Cerebellar cortex (tissue), 1 donor: ENCODE results near the gene PHLDA3.

Experiments
- DNase-seq: peaks from one replicate; pipeline ENCODE4 v3.0.0-alpha.2; 2015; ENCODE audit warnings: low spot score

The PHLDA3 gene

DNA sequence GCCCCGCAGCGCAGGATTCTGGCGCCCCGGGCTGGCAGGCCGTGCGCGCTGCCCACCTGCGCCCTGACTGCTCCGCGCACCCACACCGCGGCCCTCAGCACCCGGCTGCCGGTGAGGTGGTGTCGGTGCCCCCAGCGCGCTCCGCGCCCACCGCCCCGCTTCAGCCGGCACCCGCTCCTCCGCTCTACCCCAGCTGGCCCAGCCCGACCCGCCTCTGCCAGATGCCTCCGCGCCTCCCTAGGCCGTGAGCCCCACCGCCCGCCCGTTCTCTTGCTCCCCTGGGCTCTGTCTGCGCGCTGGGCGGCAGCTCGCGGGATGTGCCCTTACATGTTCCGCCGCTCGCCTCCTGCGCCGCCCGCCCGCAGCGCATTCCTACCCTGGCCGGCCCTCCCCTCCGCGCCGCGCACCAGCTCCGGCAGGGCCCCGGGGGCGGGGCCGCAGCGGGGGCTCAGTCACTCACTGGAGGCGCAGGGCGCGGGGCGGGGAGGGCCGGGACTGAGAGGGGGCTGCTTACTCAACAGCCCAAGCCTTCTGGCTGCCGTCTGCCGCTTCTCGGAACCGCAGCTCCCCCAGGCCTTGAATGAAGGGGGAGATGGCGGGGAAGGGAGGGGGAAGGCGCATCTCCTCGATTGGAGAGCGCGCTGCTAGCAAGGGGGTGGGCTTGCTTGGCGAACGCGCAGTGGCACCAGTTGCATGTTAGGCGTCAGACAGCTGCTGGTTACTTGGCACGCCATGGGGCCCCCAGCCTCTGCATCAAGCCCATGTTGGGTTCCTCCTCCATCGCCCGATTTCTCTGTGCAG is at the start of gene PHLDA3:
Gene PHLDA3 (minus strand): TSS at position 345 of the 801 bp plus-strand sequence. CDS start 402 bp downstream, outside the sequence.
- DNase-seq: peak; percentile 71

DNA sequence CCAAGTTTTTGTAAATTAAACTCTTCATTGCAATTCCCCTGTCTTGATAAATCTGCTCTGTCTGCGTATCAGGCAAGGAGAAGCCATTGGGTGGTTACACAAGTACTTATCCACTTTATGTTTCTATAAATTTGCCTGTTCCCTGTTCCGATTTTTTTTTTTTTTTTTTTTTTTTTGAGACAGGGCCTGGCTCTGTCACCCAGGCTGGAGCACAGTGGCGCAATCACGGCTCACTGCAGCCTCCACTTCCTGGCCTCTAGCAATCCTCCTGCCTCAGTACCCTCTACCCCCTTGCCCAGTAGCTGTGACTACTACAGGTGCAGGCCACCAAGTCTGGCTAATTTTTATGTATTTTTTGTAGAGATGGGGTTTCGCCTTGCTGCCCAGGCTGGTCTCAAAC is 49.1 kb upstream of the PHLDA3 start:
- no peak for DNase-seq

DNA sequence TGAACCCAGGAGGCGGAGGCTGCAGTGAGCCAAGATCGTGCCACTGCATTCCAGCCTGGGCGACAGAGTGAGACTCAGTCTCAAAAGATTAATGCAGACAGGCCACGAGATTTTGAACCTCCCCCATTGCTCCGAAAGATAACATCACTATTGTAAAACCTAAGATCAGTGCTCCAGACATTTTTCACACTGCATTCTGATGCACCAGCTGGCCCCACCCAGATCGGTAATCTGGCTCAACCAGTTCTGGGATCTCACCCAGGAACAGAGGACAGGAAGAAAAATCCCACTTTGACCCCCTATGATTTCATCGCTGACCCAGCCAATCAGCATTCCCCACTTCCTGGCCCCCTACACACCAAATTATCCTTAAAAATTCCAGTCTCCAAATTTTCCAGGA is 48.6 kb upstream of the PHLDA3 start:
- DNase-seq: no peak

- no peak for DNase-seq
Measured at GRCh38 chr1:201516511-201517127, 47.6 kb upstream of the PHLDA3 start.

DNA sequence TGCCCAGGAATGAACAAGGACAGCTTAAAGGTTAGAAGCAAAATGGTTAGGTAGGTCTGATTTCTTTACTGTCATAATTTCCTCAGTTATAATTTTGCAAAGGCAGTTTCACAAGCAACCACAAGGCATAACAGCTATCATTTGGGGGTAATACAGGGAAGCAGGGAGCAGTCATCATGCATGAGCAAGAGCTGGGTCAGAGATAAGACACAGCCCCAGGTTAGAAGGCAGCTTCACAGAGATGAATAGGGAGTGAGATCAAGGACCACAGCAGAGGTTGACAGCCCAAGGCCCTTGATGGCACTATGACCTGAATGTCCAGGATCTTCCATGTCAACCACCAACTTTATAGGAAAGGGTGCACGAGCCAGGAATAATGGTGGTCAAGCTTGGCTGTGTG is 46.9 kb upstream of the PHLDA3 start:
- DNase-seq: no peak

GRCh38 chr1:201515062-201515750 is 46.2 kb upstream of the PHLDA3 start:
- DNase-seq: no peak

- DNase-seq: no peak
Measured at GRCh38 chr1:201514466-201514865, 45.5 kb upstream of the PHLDA3 start.

- DNase-seq: no peak
Measured at GRCh38 chr1:201513498-201514243, 44.7 kb upstream of the PHLDA3 start.

GRCh38 chr1:201511941-201512539 is 43.1 kb upstream of the PHLDA3 start:
- peak; percentile 55 for DNase-seq

DNA sequence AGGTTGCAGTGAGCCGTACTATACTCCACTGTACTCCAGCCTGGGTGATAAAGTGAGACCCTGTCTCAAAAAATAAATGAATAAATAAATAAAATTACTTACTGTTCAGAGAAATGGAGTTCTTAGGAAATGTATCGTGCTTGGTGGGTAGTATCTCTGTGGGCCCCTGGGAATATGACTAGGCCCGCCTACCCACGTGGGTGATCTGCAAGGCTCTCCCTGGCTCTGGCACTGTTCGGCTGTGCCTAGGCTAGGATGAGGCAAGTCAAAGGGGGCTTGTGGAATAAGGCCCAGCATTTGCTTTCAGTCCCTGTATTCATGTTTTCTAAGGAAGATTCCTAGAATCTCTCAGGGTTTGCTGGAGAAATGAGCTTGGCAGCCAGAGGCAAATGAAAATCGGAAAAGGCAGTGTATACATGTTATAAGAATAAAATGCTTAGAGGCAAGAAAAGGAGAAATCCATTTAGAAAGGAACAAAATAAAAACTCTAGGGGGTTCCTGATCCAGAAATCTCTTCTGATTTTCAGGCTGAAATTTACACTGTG is 42.5 kb upstream of the PHLDA3 start:
- no peak for DNase-seq

DNA sequence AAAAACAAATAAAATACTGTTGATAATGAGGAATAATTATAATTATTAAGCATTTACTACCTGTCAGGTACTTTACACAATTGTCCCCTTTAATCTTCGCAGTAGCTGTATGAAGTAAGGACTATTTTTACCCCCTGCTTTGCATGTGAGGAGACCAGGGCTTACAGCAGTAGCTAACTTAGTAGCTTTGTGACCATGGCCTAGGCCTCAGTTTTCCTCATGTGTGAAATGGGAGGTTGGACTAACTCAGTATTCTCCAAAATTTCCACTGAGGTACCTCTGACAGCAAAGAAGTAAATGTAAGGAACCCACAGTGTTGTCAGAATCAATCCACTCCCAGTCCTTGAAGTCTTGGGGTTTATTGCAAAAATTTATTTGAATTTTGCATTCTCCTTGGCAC is 41.7 kb upstream of the PHLDA3 start:
- DNase-seq: no peak

DNA sequence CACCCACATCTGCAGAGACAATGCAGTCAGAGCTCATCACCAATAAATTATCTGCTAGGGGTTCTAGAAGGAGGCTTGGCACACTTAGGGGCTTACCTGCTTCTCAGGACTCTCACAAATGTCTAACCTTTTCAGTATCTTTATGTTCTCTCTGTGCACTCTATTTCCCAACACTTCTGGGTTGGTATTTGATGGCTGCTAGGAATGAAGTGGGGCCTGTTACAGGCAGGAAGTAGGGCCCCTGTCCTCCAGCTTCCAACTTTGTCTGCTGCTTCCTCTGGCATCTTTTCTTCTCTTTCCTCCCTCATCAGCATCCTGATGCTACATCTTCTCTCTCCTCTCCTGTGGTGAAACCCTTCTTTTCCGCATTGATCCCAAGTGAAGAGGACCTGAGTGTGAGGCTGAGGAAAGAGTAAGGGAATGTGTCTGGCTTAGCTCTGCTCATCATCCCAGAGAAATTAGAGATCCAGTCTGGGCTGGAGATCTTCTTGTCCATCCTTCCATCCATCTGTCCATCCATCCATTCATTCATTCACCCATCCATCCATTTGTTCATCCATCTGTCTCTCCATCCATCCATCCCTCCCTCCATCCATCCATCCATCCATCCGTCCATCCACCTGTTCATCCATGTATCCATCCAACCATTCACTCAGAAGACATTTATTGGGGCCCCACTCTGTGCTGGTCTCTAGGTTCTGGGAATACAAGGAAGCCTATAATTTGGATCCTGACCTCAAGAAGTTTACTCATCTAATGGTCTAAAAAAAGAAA is 40.8 kb upstream of the PHLDA3 start:
- no peak for DNase-seq

- no peak for DNase-seq
Measured at GRCh38 chr1:201508809-201509208, 39.8 kb upstream of the PHLDA3 start.

DNA sequence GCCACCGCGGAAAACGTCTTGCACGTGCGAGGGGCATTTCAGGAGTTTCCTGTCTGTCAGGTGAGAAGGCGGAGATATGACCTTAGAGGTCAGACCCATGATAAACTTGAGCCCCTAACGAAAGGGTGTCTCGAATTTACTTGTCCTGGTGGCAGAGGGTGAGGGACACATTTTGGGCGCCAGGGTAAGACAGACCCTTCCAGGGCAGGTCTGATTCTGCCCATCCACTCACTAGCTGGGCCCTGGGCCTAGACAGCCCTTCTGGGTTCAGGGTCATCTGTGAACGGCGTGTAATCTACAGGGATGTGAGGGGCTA is 38.3 kb upstream of the PHLDA3 start:
- no peak for DNase-seq

GRCh38 chr1:201506557-201507359 is 37.8 kb upstream of the PHLDA3 start, which contains the start of gene CSRP1:
TSS of gene CSRP1 (minus strand) at chr1:201507123. CDS start at chr1:201496303, 10,820 bp downstream.
- DNase-seq: no peak

GRCh38 chr1:201506092-201506491 is 37.1 kb upstream of the PHLDA3 start:
- no peak for DNase-seq

DNA sequence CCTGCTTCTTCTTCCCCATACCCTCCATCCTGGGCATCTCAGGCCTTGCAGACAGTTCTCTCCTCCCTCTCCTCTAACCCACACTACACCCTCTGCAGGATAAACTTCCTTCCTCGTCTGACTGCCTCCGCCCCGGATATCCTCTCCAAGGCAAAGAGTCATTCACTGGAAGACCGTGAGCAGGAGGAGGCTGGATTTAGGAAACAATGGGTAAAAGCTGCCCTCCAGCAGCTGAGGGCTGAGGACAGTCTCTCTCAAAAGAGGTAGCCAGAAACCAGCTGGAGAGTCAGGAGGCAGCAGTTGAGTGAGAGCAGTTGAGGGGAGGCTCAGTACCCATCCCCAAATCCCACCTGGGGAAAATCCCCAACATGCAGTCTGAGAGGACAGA is 36.5 kb upstream of the PHLDA3 start:
- DNase-seq: no peak

GRCh38 chr1:201504799-201505502 is 36.0 kb upstream of the PHLDA3 start:
- DNase-seq: no peak

- no peak for DNase-seq
Measured at GRCh38 chr1:201504179-201504631, 35.2 kb upstream of the PHLDA3 start.
